AG09309 (cell line): Measurements from ENCODE around the gene C1RL.

Experiments used
- DNase-seq: peaks from one replicate; pipeline ENCODE4 v3.0.0-alpha.2; 2010; ENCODE audit warnings: low read depth
- H3K4me3 ChIP-seq: 2 replicates; pipeline ENCODE4 v1.5.1; 2011; ENCODE audit warnings: mild to moderate bottlenecking, low read depth, low read length, moderate library complexity; ENCODE audit not compliant: control insufficient read depth
- CTCF ChIP-seq: IDR thresholded peaks from 2 replicates; pipeline ENCODE4 v1.5.1; 2011; ENCODE audit warnings: mild to moderate bottlenecking, low read depth, low read length, inconsistent platforms; ENCODE audit not compliant: insufficient read depth, control insufficient read depth; ENCODE audit errors: missing control alignments

Gene C1RL

GRCh38 chr12:7068994-7069346 lies 40.0 kb downstream of the C1RL start:
- no peak for TF ChIP-seq CTCF
- no peak for DNase-seq

GRCh38 chr12:7068240-7068993 lies 40.6 kb downstream of the C1RL start:
- no peak for TF ChIP-seq CTCF
- DNase-seq: no peak
- no peak overlapping the region for H3K4me3 ChIP-seq

More at GRCh38 chr12:7068994-7069346, 40.0 kb downstream of the C1RL start:
- no peak overlapping the region for H3K4me3 ChIP-seq

- H3K4me3 ChIP-seq: no peak overlapping the region
- no peak for TF ChIP-seq CTCF
- no peak for DNase-seq
Measured at GRCh38 chr12:7067096-7067495, 41.9 kb downstream of the C1RL start.

- no peak overlapping the region for H3K4me3 ChIP-seq
- DNase-seq: no peak
- no peak for TF ChIP-seq CTCF
Measured at GRCh38 chr12:7066596-7066995, 42.4 kb downstream of the C1RL start.

- TF ChIP-seq CTCF: no peak
- H3K4me3 ChIP-seq: no peak overlapping the region
- DNase-seq: no peak
Measured at GRCh38 chr12:7065073-7065623, 43.9 kb downstream of the C1RL start.

- no peak for TF ChIP-seq CTCF
- DNase-seq: no peak
- H3K4me3 ChIP-seq: no peak overlapping the region
Measured at GRCh38 chr12:7064516-7064915, 44.5 kb downstream of the C1RL start.

- DNase-seq: no peak
- peak overlapping the region; percentile 55 for H3K4me3 ChIP-seq
- TF ChIP-seq CTCF: no peak
Measured at GRCh38 chr12:7061596-7061995, 47.4 kb downstream of the C1RL start.
